ENCODE measurements around the gene XRN2. TPM values are rescaled to one million over a fixed set of nuclear protein-coding genes. Genes with fewer than 3 reads are reported as not detected.
A peak's percentile ranks its signal among the peaks of the same experiment; 100 is the strongest.

The XRN2 gene
- total RNA-seq = 10 to 100 TPM; 25.2 to 61.2 (median 47.1) TPM

GRCh38 chr20:21303061-21303871 is at the start of gene XRN2:
TSS of gene XRN2 (plus strand) at chr20:21303331. CDS start at chr20:21303399, 68 bp downstream.
- peak in 2 of 6 experiments; percentile 1 to 13 for TF ChIP-seq CTCF (IDR thresholded peaks at IDR 0.05)
- TF ChIP-seq POLR2A (IDR thresholded peaks at IDR 0.05) = peak in 3 of 4 donors; percentile 32 to 79 (median 73)
- Histone ChIP-seq H3K27ac (peak within 1 kb of the TSS; percentile 92 to 99 (median 96)), H3K36me3 (peaks cover 0 to 3% (median 0%) of the 10 kb centered on the region in 3 donors), H3K4me3 (peak within 1 kb of the TSS; percentile 69 to 99 (median 94)), H3K9me3 (no peaks in the 10 kb centered on the region), H3K4me1 (peaks cover 0 to 27% (median 7%) of the 10 kb centered on the region in 3 donors), H3K27me3 (peaks cover 0 to 5% (median 0%) of the 10 kb centered on the region in 4 donors)
- 0% methylated on average over 1 of the region's 87 CpGs; no CpG with 5 or more reads in 1 of the 2 donors for WGBS, 2 donors
- intact Hi-C loops (cut with DNase I) = no loop called here
- DNase-seq = peak; percentile 64

GRCh38 chr20:21257192-21257591 is 45.9 kb upstream of the XRN2 start:
- DNase-seq = no peak
- no peak for TF ChIP-seq POLR2A (IDR thresholded peaks at IDR 0.05)
- no peak for TF ChIP-seq CTCF (IDR thresholded peaks at IDR 0.05)
- 57 to 61% methylated on average over 3 of the region's 3 CpGs for WGBS, 2 donors
- Histone ChIP-seq H3K27ac (no peak overlapping the region), H3K4me1 (no peaks in the 10 kb centered on the region), H3K9me3 (no peaks in the 10 kb centered on the region), H3K4me3 (no peak overlapping the region), H3K36me3 (no peaks in the 10 kb centered on the region), H3K27me3 (no peaks in the 10 kb centered on the region)
- intact Hi-C loops (cut with DNase I) = no loop called here

GRCh38 chr20:21258411-21258810 is 44.7 kb upstream of the XRN2 start:
- intact Hi-C loops (cut with DNase I) = no loop called here
- Histone ChIP-seq H3K4me3 (no peak overlapping the region), H3K27ac (no peak overlapping the region), H3K4me1 (no peaks in the 10 kb centered on the region), H3K9me3 (no peaks in the 10 kb centered on the region), H3K36me3 (no peaks in the 10 kb centered on the region), H3K27me3 (no peaks in the 10 kb centered on the region)
- 78 to 81% methylated on average over 6 of the region's 6 CpGs for WGBS, 2 donors
- DNase-seq = no peak
- TF ChIP-seq CTCF (IDR thresholded peaks at IDR 0.05) = no peak
- no peak for TF ChIP-seq POLR2A (IDR thresholded peaks at IDR 0.05)

- H3K27me3 ChIP-seq = no peaks in the 10 kb centered on the region
- no peaks in the 10 kb centered on the region for H3K9me3 ChIP-seq
- H3K27ac ChIP-seq = no peak overlapping the region
- H3K4me3 ChIP-seq = no peak overlapping the region
- no peak for DNase-seq
- intact Hi-C loops (cut with DNase I) = no loop called here
- H3K36me3 ChIP-seq = no peaks in the 10 kb centered on the region
- WGBS, 2 donors = 78 to 84% methylated on average over 6 to 8 of the region's 8 CpGs
- H3K4me1 ChIP-seq = no peaks in the 10 kb centered on the region
- TF ChIP-seq CTCF (IDR thresholded peaks at IDR 0.05) (no peak), POLR2A (IDR thresholded peaks at IDR 0.05) (no peak)
Measured at GRCh38 chr20:21259346-21259745, 43.8 kb upstream of the XRN2 start.

GRCh38 chr20:21262812-21263211 is 40.3 kb upstream of the XRN2 start:
- Histone ChIP-seq H3K36me3 (no peaks in the 10 kb centered on the region), H3K27ac (no peak overlapping the region), H3K4me3 (no peak overlapping the region), H3K27me3 (no peaks in the 10 kb centered on the region), H3K9me3 (peaks cover 0 to 7% (median 0%) of the 10 kb centered on the region in 3 donors), H3K4me1 (no peaks in the 10 kb centered on the region)
- DNase-seq = no peak
- TF ChIP-seq POLR2A (IDR thresholded peaks at IDR 0.05) (no peak), CTCF (IDR thresholded peaks at IDR 0.05) (no peak)
- WGBS, 2 donors = 67% methylated on average over 2 of the region's 2 CpGs; no CpG with 5 or more reads in 1 of the 2 donors
- intact Hi-C loops (cut with DNase I) = no loop called here

Data from esophagus squamous epithelium (tissue), 5 donors.